K562 (cell line): ENCODE measurements around the gene CLSTN2. TPM values are rescaled to one million over a fixed set of nuclear protein-coding genes. Genes with fewer than 3 reads are reported as not detected.

Experiments used
- ATAC-seq: fragments of 200-7000 bp; cut with Tn5 transposase; 3 replicates; pipeline ENCODE4 v1.9.1; 2020; ENCODE audit warnings: moderate library complexity
- BruUV-seq: library from RNA; stranded (reverse); fragments of 400-500 nt; replicated peaks from 2 replicates; lab custom pipeline; 2021; lab: Mats Ljungman, UMichigan
- CTCF ChIA-PET: fragments of 300-600 bp; formaldehyde crosslinking; extraction: SDS; loops from one replicate; lab custom pipeline; 2021; ENCODE audit warnings: low intra/inter-chr PET ratio; lab: Yijun Ruan, JAX
- POLR2A ChIA-PET: fragments of 300-600, 350-650 bp; sonication (Branson Sonifier 250); formaldehyde crosslinking; extraction: SDS; loops from one replicate; lab custom pipeline; 2021; ENCODE audit warnings: antibody characterized with exemption, inconsistent platforms; lab: Yijun Ruan, JAX
- DNase-seq, 4 experiments: peaks; one replicate each; pipeline versions ENCODE4 v3.0.0 to v3.0.0-alpha.2; 2011 to 2018; ENCODE audit warnings: low spot score in 3 of 4, mixed read lengths in 3 of 4; ENCODE audit errors: extremely low read depth in 1 of 4
- FAIRE-seq: peaks from 2 replicates; lab custom pipeline; 2011; peaks lifted over from hg19 to GRCh38; lab: Jason Lieb, UNC
- H2AFZ ChIP-seq: 2 replicates; pipeline ENCODE4 v1.6.0; 2011; ENCODE audit warnings: low read depth, low read length, control low read depth, inconsistent platforms
- H3K27ac ChIP-seq: fragments of 200-600 bp; 3 replicates; pipeline ENCODE4 v1.8.0; 2011; ENCODE audit warnings: low read depth, mild to moderate bottlenecking, control low read depth, inconsistent platforms, low read length, moderate library complexity, mixed read lengths; ENCODE audit errors: extremely low read depth
- H3K27me3 ChIP-seq, 2 experiments: fragments of 300-600 bp in 1 of 2; 2 replicates in 1 of 2; 3 replicates in 1 of 2; pipeline versions ENCODE4 v1.6.0 to v1.8.0; 2011; ENCODE audit warnings: inconsistent platforms in 2 of 2, low read length in 2 of 2, mild to moderate bottlenecking in 1 of 2, mixed read lengths in 1 of 2, moderate library complexity in 1 of 2; ENCODE audit not compliant: control insufficient read depth in 2 of 2, insufficient read depth in 2 of 2
- H3K36me3 ChIP-seq: fragments of 300-600 bp; 3 replicates; pipeline ENCODE4 v1.8.0; 2011; ENCODE audit warnings: mild to moderate bottlenecking, low read length, inconsistent platforms; ENCODE audit not compliant: control insufficient read depth, insufficient read depth
- H3K4me1 ChIP-seq, 2 experiments: fragments of 200-600 bp in 1 of 2; replicated peaks in 1 of 2; 2 replicates in 1 of 2; 3 replicates in 1 of 2; pipeline versions ENCODE4 v1.5.1 to v1.8.0; 2011; ENCODE audit warnings: inconsistent platforms in 2 of 2, low read length in 2 of 2, mild to moderate bottlenecking in 1 of 2, mixed read lengths in 1 of 2, moderate library complexity in 1 of 2; ENCODE audit not compliant: control insufficient read depth in 2 of 2, insufficient read depth in 2 of 2
- H3K4me2 ChIP-seq: 2 replicates; pipeline ENCODE4 v1.6.1; 2011; ENCODE audit warnings: low read length, control low read depth, inconsistent platforms, mixed read lengths; ENCODE audit not compliant: insufficient read depth
- H3K4me3 ChIP-seq: fragments of 200-600 bp; sonication (generic), shearing (Covaris generic); 2 replicates; pipeline ENCODE4 v1.5.1; 2016; ENCODE audit warnings: control low read depth, inconsistent platforms
- H3K79me2 ChIP-seq: fragments of 200-600 bp; 3 replicates; pipeline ENCODE4 v1.8.0; 2011; ENCODE audit warnings: low read length, inconsistent platforms; ENCODE audit not compliant: control insufficient read depth, insufficient read depth
- H3K9ac ChIP-seq, 2 experiments: 2 replicates each; pipeline versions ENCODE4 v1.6.0 to v1.6.1; 2011; ENCODE audit warnings: low read depth in 2 of 2, low read length in 2 of 2, control low read depth in 1 of 2, inconsistent platforms in 1 of 2, mild to moderate bottlenecking in 1 of 2, mixed read lengths in 1 of 2; ENCODE audit not compliant: insufficient read depth in 1 of 2
- H3K9me1 ChIP-seq: one replicate; pipeline ENCODE4 v1.6.0; 2011; ENCODE audit warnings: inconsistent platforms, mild to moderate bottlenecking, low read length, moderate library complexity; ENCODE audit not compliant: control insufficient read depth, insufficient read depth
- H3K9me3 ChIP-seq: replicated peaks from 2 replicates; pipeline ENCODE4 v1.5.1; 2011; ENCODE audit warnings: low read depth, low read length, inconsistent platforms; ENCODE audit not compliant: control insufficient read depth, insufficient read depth
- H4K20me1 ChIP-seq: replicated peaks from 2 replicates; pipeline ENCODE4 v1.6.1; 2011; ENCODE audit warnings: low read length, inconsistent platforms, mixed read lengths; ENCODE audit not compliant: control insufficient read depth, insufficient read depth
- CLOCK ChIP-seq: fragments of 250-450 bp; sonication (Bioruptor Pico); IDR thresholded peaks from 2 replicates; pipeline ENCODE4 v1.4.0; 2020; ENCODE audit warnings: mild to moderate bottlenecking, moderate library complexity, borderline replicate concordance
- EHMT2 ChIP-seq: fragments of 450-650 bp; IDR thresholded peaks from 2 replicates; pipeline ENCODE4 v1.6.1; 2018; ENCODE audit warnings: antibody characterized with exemption
- GTF2E2 ChIP-seq: fragments of 200-800 bp; sonication (Bioruptor generic); IDR thresholded peaks from 2 replicates; pipeline ENCODE4 v1.6.1; 2016; ENCODE audit warnings: missing genetic modification characterization, missing compliant biosample characterization
- POU5F1 ChIP-seq: fragments of 150-350 bp; IDR thresholded peaks from 2 replicates; pipeline ENCODE4 v1.6.1; 2014; ENCODE audit warnings: borderline replicate concordance, low read length, low read depth, mild to moderate bottlenecking; ENCODE audit not compliant: partially characterized antibody
- RFX1 ChIP-seq: fragments of 450-650 bp; IDR thresholded peaks from 2 replicates; pipeline ENCODE4 v1.6.1; 2016; ENCODE audit warnings: mild to moderate bottlenecking, moderate library complexity
- ZBTB11 ChIP-seq, 3 experiments: fragments of 200-800 bp in 1 of 3; fragments of 250-450 bp in 1 of 3; fragments of 450-650 bp in 1 of 3; sonication (Bioruptor Pico) in 1 of 3; sonication (Bioruptor generic) in 1 of 3; formaldehyde crosslinking in 1 of 3; IDR thresholded peaks; 2 replicates each; pipeline versions ENCODE4 v1.6.1 to v1.8.0; 2016 to 2022; ENCODE audit warnings: mild to moderate bottlenecking in 2 of 3, missing genetic modification characterization in 2 of 3, missing compliant biosample characterization in 1 of 3, moderate library complexity in 1 of 3
- ZNF165 ChIP-seq: fragments of 250-450 bp; sonication (Bioruptor Pico); IDR thresholded peaks from 2 replicates; pipeline ENCODE4 v1.4.0; 2020; ENCODE audit warnings: borderline replicate concordance
- ZNF507 ChIP-seq: conservative IDR thresholded peaks from 2 replicates; pipeline ENCODE4 v1.6.1; 2017; ENCODE audit warnings: missing genetic modification characterization, missing compliant biosample characterization
- ZNF512 ChIP-seq: IDR thresholded peaks from 2 replicates; pipeline ENCODE4 v1.6.1; 2016; ENCODE audit warnings: missing genetic modification characterization, missing compliant biosample characterization
- ZNF584 ChIP-seq: fragments of 200-800 bp; sonication (Bioruptor generic); IDR thresholded peaks from 2 replicates; pipeline ENCODE4 v1.6.1; 2016; ENCODE audit warnings: low read depth, mild to moderate bottlenecking, missing genetic modification characterization, missing compliant biosample characterization
- ZNF644 ChIP-seq: fragments of 200-800 bp; sonication (Bioruptor generic); IDR thresholded peaks from 2 replicates; pipeline ENCODE4 v1.6.1; 2016; ENCODE audit warnings: low read depth, missing genetic modification characterization, missing compliant biosample characterization
- ZNF695 ChIP-seq: fragments of 450-650 bp; formaldehyde crosslinking; IDR thresholded peaks from 2 replicates; pipeline ENCODE4 v1.4.0; 2020; ENCODE audit warnings: mild to moderate bottlenecking, moderate library complexity
- WGBS: fragments of 100-300 bp; shearing (Covaris generic); methylation state at CpG from one replicate; pipeline ENCODE4 v1.1.6; 2016; ENCODE audit warnings: low coverage, mixed read lengths; ENCODE audit not compliant: insufficient coverage; ENCODE audit errors: missing lambda C conversion rate; 5-methylcytosine and 5-hydroxymethylcytosine counted together
- in situ Hi-C: fragments of 300-500 bp; cut with MboI; formaldehyde crosslinking; loops from 4 replicates; pipeline ENCODE4 v1.15.0; 2018; ENCODE audit warnings: inconsistent platforms, mixed read lengths
- intact Hi-C: fragments of 100-400 bp; cut with micrococcal nuclease; formaldehyde crosslinking; loops from 2 replicates; pipeline ENCODE4 v1.14.2; 2022
- polyA plus RNA-seq, 8 experiments: library from polyadenylated mRNA; depleted of rRNA in 4 of 8; stranded (reverse) in 5 of 8; unstranded in 3 of 8; fragments of >200 nt; fragmentation: Nextera tagmentation in 2 of 8; fragmentation: Illumina TruSeq in 1 of 8; extraction: Ambion mirVana in 2 of 8; extraction: Trizol in 1 of 8; gene quantifications; 2 replicates each; pipeline versions ENCODE4 v1.2.1 to v1.2.3, GENCODE V29; 2011 to 2014; ENCODE audit warnings: inconsistent platforms in 1 of 8, missing spikeins in 1 of 8
- total RNA-seq, 7 experiments: library from RNA; depleted of rRNA in 6 of 7; stranded (reverse); fragments of >200 nt in 6 of 7; fragmentation: Illumina TruSeq in 2 of 7; extraction: Trizol in 2 of 7; gene quantifications; 2 replicates each; pipeline versions ENCODE4 v1.2.1 to v1.2.3, GENCODE V29; 2011 to 2021; ENCODE audit warnings: low replicate concordance in 1 of 7

The CLSTN2 gene
- total and polyA plus RNA-seq, 9 of the 15 experiments (the other 6 are each of a cell fraction or from before 2014, with no cell fraction given) = 0.02 to 0.04 (median 0.04) TPM; not detected in 6

GRCh38 chr3:140020541-140020940 lies 85.6 kb downstream of the CLSTN2 start (continued):
- TF ChIP-seq ZNF512 = no peak
- no peak for TF ChIP-seq ZNF584 (CRISPR knock-in tag)
- no peak for TF ChIP-seq EHMT2
- no peak for TF ChIP-seq ZNF507 (tag)
- no peak for TF ChIP-seq GTF2E2
- TF ChIP-seq CLOCK (CRISPR knock-in tag) = no peak

GRCh38 chr3:140021269-140021668 lies 86.3 kb downstream of the CLSTN2 start:
- H3K9me1 ChIP-seq = no peaks in the 10 kb centered on the region
- FAIRE-seq (no peak), ATAC-seq (no peak), DNase-seq (no peak)
- peaks cover 0 to 10% of the 10 kb centered on the region in 2 experiments; a peak in 1 of 5 replicates for H3K27me3 ChIP-seq
- H3K9me3 ChIP-seq = no peaks in the 10 kb centered on the region
- no TSS peak for BruUV-seq
- no peak overlapping the region for H2AFZ ChIP-seq
- H3K4me2 ChIP-seq = no peak overlapping the region
- no peaks in the 10 kb centered on the region for H3K4me1 ChIP-seq
- no peaks in the 10 kb centered on the region for H3K36me3 ChIP-seq
- H3K9ac ChIP-seq = no peak overlapping the region
- POLR2A ChIA-PET = no interaction called here
- intact Hi-C loops (no loop called here), in situ Hi-C loops (no loop called here)
- H3K79me2 ChIP-seq = no peaks in the 10 kb centered on the region
- 0% methylated on average over 6 of the region's 6 CpGs for WGBS
- CTCF ChIA-PET = no interaction called here
- H4K20me1 ChIP-seq = peaks cover 3% of the 10 kb centered on the region; the same call in 1 of the 2 replicates
- H3K27ac ChIP-seq = no peak overlapping the region
- no peak overlapping the region for H3K4me3 ChIP-seq
- TF ChIP-seq ZNF695 (CRISPR knock-in tag) = no peak
- no peak for TF ChIP-seq ZNF165 (CRISPR knock-in tag)
- TF ChIP-seq RFX1 = no peak
- TF ChIP-seq ZBTB11 (CRISPR knock-in tag; IDR thresholded peaks at IDR 0.05) = no peak
- no peak for TF ChIP-seq POU5F1
- no peak for TF ChIP-seq ZNF644 (tag)
